NCI-H345 treated with DMSO at 0.1 percent for 48 hours (cell line): ENCODE results near the gene PRCC.
"Not testable (repeated sequence)": the region's sequence is repeated elsewhere in the genome, so short reads cannot be mapped to it uniquely, and the experiment has no call there.

Source experiments
- DNase-seq: peaks from one replicate; lab custom pipeline; 2025; ENCODE audit not compliant: unreplicated experiment; lab: John Stamatoyannopoulos, UW

The PRCC gene

DNA sequence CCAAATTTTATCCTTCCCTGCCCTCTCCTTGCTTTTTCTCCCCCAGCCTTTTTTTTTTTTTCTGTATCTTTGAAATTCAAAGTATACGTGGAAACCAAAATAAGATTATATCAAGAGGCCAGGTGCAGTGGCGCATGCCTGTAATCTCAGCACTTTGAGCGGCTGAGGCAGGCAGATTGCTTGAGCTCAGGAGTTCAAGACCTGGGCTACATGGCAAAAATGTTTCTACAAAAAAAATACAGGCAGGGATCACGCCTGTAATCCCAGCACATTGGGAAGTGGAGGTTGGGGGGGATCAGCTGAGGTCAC, 6.6 kb upstream of the PRCC start:
- DNase-seq, result no peak

DNA sequence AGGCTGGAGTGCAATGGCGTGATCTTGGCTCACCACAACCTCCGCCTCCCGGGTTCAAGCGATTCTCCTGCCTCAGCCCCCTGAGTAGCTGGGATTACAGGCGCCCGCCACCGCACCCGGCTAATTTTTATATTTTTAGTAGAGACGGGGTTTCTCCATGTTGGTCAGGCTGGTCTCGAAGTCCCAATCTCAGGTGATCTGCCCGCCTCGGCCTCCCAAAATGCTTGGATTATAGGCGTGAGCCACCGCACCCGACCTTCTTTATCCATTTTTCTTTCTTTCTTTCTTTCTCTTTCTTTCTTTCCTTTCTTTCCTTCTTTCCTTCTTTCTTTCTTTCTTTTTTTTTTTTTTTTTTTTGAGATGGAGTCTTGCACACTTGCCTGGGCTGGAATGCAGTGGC, 2.2 kb upstream of the PRCC start:
- not testable (repeated sequence) for DNase-seq

DNA sequence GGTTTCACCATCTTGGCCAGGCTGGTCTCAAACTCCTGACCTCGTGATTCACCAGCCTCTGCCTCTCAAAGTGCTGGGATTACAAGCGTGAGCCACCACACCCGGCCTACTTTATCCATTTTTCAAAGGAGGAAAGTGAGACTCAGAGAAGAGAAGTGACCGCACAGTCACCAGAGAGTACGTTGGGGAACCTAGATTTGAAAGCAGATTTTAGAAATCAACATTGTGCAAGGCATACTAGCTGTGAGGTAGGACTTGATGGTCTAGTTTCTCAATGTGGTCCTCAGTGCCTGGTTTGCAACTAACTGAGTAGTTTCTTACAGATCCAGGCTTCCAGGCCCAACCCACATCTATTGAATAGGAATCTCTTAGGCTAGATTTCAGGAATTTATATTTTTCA, 1.7 kb upstream of the PRCC start:
- no peak for DNase-seq

DNA sequence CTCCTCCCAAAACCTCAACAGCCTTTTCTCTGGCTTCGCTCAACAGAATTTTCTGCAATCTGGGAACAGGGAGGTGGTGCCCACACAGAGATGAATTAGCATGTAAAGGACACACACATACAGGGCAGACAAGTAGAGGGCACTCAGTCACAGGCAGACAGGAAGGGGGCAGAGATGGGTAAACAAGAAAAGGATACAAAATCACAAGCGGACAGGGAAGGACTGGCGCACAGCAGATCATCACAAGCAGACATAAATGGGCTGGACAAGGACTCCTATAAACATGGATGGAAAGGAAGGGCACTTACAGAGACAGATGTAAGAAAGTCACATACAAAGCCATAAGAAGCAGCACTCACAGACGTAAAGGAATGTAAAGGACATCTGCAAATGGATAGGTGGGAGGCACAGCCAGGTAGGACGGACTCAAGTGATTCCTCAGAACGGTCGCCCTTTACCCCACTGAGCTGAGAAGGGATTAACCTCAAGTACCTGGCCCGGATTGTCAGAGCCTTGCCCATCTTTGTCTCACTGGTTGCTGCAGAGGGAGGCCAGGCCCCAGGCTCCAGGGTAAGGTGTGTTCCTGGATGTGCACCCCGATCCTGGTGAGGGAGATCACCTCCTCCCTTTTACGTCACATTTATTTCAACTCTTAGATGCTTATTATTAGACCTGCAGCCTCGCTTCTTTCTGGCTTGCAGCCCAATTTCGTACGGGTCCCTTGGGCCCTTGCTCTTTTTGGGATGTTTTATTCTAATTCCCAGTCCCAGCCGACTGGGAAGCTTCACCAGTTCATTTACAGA, 836 bp upstream of the PRCC start:
- DNase-seq, result no peak

DNA sequence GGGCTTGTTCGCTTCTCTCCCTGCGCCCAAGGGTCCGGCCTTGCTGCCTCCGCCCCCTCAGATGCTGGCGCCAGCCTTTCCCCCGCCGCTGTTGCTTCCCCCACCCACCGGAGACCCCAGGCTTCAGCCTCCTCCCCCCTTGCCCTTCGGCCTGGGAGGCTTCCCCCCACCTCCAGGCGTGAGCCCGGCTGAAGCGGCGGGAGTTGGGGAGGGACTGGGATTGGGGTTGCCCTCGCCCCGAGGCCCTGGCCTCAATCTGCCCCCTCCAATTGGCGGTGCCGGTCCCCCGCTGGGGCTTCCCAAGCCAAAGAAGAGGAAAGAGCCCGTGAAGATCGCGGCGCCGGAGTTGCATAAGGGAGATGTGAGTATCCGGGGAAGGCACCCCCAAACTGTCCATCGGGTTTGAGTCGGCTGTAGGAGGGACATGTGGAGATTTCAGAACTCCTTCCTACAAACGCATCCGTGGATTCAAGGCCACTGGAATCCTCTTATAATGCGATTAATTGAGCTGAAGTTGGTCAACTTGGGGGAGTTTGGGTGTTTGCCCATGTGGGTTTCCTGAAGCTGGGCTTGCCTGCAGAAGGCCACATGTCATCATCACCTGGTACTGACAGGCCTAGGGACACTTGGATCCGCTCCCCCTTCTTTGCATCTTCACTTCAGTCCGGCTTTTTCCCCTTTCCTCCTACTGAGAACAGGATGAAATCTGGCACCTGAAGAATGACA, 707 bp downstream of the PRCC start:
- no peak for DNase-seq

DNA sequence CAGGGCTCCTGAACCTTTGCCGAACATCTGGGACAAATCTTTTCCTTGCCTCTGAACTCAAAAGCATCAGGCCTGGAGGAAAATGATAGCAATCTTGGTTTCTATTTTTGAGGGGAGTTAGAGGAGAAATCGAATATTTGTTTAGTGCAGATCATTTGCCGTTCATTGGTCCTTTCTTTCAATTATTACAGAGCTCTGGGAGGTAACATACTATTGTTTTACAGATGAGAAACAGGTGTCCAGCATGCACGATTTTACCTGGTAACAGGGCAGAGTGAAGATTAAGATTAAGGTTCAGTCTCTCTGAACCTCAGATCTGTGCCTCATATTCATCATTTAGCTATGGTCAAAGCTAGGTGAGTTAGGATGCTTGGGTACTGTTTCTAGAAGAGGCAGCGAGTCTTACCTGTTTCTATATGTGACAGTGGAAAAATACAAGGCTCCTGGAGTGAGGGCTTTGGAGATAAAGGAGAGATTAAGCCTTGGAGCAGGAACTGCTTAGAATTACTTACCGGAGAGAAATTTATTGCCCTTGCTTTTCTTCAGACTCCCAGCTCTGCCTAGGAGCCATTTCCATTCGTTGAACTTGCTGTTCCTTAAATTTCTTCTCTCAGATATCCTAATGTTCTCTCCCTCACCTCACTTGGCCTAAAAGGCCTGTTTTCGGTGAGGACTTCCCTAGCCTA, 1.4 kb downstream of the PRCC start:
- DNase-seq, result no peak

DNA sequence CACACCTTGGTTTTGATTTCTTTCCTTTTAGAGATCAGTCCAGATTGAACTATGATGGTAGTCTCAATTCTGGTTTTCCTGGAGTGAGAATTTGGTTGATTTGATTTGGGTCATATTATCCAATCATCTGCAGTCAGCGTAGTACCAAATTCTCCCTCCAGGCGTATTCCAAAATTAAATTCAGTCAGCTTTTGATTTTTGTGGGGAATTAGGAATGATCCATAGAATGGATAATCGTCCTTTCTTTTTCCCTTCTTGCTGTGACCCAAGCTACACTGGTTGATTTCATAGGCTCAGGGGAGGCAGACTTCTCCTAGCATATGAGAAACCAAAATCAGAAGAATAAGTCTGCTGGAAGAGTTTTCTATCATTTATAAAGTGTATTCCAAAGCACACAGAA, 4.9 kb downstream of the PRCC start:
- DNase-seq, result no peak

DNA sequence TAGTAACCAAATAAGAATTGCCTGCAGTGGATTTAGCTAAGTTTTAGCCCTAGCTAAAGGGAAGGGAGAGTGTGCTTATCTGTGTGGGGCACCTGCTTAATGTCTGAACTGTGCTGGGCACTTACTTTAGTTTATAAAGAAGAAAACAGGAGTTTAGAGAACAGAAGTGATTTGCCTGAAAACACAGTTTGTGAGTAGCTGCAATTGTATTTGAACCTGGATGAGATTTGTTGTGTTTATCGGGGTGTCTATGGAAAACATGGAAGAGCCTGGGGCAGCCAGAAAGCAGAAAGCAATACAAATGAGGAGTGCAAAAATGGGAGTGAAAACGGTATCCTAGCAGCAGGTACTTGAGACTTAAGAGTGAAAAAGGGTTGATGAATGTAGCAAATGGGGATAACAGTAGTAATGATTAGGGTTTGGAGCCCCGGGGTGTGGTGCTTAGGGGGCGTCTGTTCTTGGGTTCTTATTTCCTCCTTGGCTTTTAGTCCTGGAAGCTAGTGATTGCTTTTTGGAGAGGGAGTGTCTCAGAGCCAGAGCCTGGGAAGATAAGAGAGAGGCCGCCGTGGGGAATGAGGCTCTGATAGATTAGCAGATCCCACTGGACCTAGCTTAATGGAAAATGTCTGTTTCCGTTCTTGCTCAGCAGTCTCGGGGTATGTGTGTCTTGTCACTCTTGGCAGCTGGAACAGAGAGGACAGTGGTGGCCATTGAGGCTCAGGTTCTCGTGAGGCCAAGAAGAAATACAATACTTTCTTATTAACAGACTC, 5.6 kb downstream of the PRCC start:
- DNase-seq, result no peak

DNA sequence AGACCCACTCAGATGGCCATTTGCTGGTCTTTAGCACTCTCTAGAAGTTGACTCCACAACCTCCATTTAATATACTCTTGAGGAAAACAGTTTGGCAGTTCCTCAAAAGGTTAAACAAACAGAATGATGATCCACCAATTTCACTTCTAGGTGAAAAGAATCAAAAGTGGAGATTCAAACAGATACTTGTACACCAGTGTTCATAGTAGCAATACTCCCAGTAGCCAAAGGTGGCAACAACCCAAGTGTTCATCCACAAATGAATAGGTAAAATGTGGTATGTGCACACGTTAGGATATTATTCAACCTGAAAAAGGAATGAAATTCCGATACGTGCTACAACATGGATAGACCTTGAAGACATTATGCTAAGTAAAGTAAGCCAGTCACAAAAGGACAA, 6.3 kb downstream of the PRCC start:
- DNase-seq, result no peak

DNA sequence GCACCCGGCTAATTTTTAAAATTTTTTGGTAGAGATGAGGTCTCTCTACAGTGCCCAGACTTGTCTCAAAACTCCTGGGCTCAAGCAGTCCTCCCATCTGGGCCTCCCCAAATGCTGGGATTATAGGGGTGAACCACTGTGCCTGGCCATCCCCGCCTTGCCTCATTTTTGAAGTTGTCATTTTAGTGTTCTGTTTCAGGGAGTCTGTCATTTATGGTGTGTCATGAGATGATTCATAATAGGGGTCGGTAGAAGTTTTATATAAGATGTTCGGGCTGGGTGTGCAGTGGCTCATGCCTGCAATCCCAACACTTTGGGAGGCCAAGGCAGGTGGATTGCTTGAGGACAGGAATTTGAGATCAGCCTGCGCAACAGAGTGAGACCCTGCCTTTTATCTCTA, 8.5 kb downstream of the PRCC start:
- no peak for DNase-seq

DNA sequence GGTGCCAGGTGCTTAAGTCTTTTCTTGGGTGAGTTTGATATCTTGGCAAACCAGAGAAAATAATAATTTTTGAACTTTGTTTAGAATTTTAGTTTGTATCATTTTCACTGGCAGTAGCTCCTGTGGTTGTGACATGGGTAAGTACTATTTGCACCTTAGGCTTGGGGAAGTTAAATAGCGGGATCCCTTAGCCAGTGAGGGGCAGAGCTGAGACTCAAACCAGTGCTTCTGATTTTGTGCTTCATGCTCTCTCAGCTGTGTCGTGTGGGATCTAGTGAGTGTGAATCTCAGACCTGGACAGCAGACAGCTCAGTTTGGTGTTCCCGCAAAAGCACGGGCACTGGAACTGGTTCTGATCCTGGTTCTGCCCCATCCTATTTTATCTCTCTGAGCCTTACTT, 9.6 kb downstream of the PRCC start:
- DNase-seq, result no peak

DNA sequence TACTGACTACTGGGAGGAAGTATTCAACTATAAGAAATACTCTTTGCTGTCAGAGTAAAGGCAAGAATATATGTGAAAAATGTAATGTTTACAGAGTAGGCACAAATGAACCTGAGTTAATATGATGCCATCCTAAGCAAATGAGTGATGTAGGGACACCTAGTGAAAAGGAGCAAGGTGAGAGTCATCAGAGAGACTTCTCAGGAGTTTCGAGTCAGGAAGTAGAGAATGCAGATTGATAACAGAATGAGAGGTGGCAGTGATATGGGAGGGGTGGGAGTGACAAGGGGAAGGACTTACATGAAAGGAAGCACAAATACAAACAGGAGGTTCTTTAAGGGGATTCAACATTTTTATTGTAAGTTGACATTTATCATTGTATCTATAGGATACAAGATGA, 10.2 kb downstream of the PRCC start:
- no peak for DNase-seq

DNA sequence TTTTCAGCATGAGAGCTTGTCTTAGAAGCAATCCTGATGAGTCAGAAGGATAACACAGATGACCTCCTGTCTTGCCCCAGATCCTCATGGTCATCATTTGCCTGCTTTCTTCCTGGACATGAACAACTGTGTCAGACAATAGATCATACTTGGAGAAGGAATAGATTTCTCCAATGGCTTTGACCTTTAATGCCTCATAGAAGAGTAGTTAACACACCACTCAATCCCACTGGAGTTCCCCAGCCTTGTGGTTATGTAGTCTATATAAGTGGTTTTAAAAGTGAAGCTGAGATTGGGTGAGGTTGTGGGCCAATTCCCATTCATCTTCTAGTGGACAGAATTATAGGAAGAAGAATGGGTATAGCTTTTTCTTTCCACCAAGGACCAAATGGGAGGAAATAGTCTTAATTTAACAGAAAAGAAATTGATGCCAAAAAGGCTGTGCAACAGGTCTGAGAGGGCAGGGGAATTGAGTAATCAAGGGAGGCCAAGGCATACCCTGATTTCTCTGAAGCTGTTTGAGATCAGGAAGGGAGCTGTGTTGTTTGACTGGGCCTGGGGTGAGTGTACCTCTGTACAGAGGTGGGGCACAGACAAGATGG, 14.4 kb downstream of the PRCC start:
- no peak for DNase-seq

DNA sequence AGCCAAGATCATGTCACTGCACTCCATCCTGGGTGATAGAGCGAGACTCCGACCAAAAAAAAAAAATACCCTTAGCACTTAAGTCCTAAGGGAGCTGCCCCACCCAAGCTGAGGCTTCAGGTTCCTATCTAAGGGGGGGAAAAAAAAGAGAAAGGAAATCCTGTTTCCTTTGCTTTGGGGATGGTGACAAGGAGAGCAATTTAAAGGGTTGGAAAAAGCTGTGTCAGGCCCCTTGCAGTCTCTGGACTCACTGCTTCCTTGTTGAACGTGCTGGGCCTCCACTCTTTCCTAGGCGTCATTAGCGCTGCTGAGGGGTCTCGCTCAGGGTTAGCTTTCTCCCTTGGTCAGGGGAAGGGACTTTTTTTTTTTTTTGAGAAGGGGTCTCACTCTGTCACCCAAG, 18.1 kb downstream of the PRCC start:
- no peak for DNase-seq

DNA sequence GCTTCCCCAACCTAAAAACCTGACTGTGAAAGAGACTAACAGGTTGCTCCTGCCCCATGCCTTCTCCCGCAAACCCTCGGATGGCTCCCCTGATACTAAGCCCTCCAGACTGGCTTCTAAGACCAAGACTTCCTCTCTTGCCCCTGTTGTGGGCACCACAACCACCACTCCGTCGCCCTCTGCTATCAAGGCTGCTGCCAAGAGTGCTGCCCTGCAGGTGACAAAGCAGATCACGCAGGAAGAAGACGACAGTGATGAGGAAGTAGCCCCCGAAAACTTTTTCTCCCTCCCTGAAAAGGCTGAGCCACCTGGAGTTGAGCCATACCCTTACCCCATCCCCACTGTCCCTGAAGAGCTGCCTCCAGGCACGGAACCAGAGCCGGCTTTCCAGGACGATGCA, 19.3 kb downstream of the PRCC start:
- no peak for DNase-seq

DNA sequence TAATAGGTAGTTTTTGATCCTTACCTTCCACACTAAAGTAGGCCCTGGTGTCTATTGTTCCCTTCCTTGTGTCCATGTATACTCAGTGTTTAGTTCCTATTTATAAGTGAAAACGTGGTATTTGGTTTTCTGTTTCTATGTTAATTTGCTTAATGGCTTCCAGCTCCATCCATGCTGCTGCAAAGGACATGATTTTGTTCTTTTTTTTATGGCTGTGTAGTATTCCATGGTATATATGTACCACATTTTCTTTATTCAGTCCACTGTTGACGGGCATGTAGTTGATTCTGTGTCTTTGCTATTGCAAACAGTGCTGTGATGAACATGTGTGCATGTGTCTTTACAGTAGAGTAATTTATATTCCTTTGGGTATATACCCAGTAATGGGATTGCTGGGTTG, 20.8 kb downstream of the PRCC start:
- DNase-seq, result no peak

DNA sequence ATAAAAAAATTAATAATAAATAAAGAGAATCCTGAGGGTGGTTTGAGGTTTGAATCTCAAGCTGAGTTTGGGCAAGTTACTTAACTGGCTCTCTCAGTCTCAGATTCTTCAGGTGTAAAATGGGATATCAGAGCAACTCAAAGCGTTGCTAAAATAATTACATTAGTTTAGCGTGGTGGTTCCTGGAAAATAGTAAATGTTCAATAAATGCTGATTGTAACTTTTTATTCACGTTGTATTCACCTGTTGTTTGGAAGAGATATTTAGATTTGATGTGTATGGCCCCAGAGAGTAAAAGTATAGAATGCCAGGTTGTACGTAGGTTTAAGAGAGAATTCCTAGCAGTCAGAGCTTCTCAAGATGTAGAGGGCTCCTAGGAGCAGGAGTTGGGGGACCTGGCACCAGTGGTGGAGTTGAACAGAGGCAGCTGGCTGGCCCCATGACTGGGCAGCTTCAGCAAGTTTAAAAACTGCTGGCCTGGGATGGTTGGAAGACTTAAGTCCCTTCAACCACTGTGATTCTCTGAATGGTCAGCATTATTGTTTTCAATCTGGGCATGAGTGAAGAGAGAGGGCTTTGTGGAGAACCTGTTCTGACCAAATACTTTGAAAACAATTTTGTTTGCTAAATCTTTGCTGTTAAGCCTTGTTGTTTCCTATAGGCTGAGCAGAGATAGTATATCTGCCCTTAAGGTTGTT, 22.4 kb downstream of the PRCC start:
- DNase-seq, result no peak

DNA sequence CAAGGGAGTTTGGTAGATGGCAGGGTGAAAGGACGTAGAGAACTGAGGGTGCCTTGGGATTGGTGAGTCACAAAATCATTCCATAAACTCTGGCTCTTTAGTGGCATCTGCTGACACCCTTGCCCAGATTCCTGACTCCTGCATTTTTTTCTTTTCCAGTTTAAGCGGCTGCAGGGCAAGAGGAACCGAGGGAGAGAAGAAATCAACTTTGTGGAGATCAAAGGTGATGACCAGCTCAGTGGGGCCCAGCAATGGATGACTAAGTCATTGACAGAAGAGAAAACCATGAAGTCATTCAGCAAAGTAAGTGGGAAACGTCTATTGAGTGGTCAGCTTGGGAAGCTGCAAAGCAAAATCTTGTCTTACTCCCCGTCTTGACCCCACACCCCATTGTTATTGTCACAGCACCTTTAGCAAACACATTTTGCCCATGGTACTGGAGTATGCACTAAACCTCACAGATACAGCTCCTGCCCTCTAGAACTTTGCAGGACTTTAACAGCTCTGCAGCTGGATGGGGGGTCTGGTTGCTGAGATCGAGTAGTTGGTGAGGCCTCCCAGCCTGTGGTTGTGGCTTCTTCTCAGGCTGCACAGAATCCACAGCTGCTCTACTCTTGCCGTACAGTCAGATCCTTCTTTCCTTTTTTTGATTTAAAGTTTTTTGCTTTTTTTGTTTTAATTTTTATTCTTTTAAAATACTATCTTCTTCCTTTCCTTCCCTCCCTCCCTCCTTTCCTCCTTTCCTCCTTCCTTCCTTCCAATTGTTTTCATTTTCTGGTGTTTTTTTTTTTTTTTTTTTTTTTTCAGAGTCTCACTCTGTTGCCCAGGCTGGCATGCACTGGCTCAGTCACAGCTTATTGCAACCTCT, 27.4 kb downstream of the PRCC start:
- DNase-seq, result no peak

DNA sequence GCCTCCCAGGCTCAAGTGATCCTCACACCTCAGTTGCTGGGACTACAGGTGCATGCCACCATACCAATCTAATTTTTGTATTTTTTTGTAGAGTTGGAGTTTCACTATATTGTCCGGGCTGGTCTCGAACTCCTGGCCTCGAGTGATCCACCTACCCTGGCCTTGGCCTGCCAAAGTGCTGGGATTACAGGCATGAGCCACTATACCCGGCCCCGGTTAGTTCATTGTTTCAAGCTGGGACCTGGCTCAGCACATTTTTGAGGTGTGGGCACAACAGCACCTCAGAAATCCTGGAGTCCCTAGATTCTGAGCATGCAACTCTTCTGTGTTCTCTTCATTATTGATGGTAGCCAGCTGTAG, 28.0 kb downstream of the PRCC start:
- no peak for DNase-seq

DNA sequence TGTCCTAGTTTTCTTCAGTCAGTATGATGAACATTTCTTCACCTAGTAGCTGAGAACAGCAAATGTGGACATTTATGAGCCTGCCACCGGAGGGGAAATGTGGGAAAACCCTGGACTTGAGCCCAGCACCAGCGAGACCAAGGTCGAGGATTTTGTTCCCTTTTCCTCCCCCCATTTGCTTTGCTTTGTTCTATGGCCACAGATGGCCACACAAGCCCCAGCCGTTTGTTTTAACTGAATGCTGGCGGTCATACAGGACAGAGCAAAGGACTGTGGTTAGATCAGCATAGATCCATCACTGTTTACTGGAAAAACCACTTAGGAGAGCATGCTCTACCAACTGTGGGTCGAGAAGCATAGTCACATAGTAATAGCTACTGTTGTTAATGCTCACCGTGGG, 28.5 kb downstream of the PRCC start:
- no peak for DNase-seq
